ENCODE results near the gene KIF5C. TPM values are rescaled to one million over a fixed set of nuclear protein-coding genes. Genes with fewer than 3 reads are reported as not detected.

The KIF5C gene
- total and polyA plus RNA-seq, 2 experiments from 2014 or later: 45.0 to 49.1 TPM

DNA sequence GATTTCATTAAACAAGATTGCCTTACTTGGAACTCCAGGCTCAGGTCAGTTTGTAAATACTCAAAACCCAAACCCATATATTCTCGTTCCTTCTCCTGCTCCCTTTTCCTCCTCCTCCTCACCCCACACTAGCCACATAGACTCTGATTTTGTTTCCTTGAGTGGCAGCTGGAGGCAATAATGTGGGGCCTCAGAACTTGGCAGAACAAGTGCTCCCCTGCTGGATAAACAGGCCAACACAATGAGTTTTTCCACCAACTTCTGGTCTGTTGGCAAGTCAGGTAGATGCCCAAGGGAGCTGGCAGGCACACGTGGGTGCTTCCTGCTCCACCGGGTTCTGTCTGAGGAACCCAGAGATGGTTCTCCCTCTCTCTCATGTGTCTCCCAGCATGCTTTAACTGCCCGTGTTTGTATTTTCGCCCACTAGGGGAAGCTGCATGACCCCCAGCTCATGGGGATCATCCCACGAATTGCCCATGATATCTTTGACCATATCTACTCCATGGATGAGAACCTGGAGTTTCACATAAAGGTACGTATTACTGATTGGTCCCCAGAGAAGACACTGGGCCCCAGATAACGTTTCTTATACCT, 61.9 kb downstream of the KIF5C start:
- Mint-ChIP-seq H3K36me3 (ENCODE audit: low read depth) (no peaks in the 10 kb centered on the region), H3K27ac (no peak overlapping the region), H3K9me3 (no peaks in the 10 kb centered on the region), H3K27me3 (ENCODE audit: insufficient read depth, low read depth, poor library complexity) (peaks cover 5% of the 10 kb centered on the region), H3K4me3 (no peak overlapping the region), H3K4me1 (0 out of 3 replicates have a peak, but pooled peaks cover 2% of the 10 kb centered on the region)
- Histone ChIP-seq H3K27me3 (ENCODE audit: insufficient read depth) (no peaks in the 10 kb centered on the region), H3F3A (replicated peaks; ENCODE audit: low read depth) (peaks cover 7% of the 10 kb centered on the region; the same call in 1 of the 2 replicates), H3K27ac (ENCODE audit: low read depth) (no peak overlapping the region), H3K9me2 (ENCODE audit: insufficient read depth) (no peaks in the 10 kb centered on the region), H4K20me1 (replicated peaks; ENCODE audit: insufficient read depth) (no peaks in the 10 kb centered on the region; the same call in 1 of the 2 replicates), H3K79me2 (replicated peaks; ENCODE audit: insufficient read depth) (no peaks in the 10 kb centered on the region), H3K36me3 (ENCODE audit: insufficient read depth) (no peaks in the 10 kb centered on the region), H3K4me2 (no peak overlapping the region), H3K4me1 (ENCODE audit: insufficient read depth) (peaks cover 5% of the 10 kb centered on the region; the same call in 1 of the 2 replicates), H2AFZ (no peak overlapping the region), H3K4me3 (no peak overlapping the region)
- peak; percentile 35; the same call in 2 of the 3 replicates for ATAC-seq
- no peak for TF ChIP-seq ZNF114 (CRISPR knock-in tag; IDR thresholded peaks at IDR 0.05)
- TF ChIP-seq, protein P1, sequence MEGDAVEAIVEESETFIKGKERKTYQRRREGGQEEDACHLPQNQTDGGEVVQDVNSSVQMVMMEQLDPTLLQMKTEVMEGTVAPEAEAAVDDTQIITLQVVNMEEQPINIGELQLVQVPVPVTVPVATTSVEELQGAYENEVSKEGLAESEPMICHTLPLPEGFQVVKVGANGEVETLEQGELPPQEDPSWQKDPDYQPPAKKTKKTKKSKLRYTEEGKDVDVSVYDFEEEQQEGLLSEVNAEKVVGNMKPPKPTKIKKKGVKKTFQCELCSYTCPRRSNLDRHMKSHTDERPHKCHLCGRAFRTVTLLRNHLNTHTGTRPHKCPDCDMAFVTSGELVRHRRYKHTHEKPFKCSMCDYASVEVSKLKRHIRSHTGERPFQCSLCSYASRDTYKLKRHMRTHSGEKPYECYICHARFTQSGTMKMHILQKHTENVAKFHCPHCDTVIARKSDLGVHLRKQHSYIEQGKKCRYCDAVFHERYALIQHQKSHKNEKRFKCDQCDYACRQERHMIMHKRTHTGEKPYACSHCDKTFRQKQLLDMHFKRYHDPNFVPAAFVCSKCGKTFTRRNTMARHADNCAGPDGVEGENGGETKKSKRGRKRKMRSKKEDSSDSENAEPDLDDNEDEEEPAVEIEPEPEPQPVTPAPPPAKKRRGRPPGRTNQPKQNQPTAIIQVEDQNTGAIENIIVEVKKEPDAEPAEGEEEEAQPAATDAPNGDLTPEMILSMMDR (conservative IDR thresholded peaks at IDR 0.05; ENCODE audit: low read depth in 2 of 2): peak; percentile 20 to 26; a peak in 3 of 4 replicates
- DNase-seq (ENCODE audit: low spot score): no peak

DNA sequence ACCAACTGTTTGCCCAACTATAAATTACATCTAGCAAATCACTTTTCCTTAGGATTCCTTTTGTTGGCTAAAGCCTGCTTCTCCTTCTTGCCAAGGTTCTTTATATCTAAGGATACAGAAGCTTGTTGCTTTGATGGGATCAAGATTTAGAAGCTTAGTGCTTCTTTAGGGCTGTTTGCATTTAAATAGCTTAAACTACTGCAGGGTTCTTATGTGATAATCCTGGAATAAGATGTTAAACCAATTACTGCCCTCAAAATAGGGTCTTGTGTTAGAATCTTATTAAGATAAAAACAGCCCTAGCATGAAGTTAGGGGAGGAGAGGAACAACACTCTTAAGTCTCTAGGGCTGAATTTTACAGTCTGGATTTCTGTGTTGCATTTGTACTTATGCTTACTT, 64.2 kb downstream of the KIF5C start:
- H3K79me2 ChIP-seq (replicated peaks; ENCODE audit: insufficient read depth): no peaks in the 10 kb centered on the region
- H3K4me2 ChIP-seq: no peak overlapping the region
- no peaks in the 10 kb centered on the region for H3K9me3 Mint-ChIP-seq
- no peaks in the 10 kb centered on the region for H3K9me2 ChIP-seq (ENCODE audit: insufficient read depth)
- no peak overlapping the region for H3K4me3 Mint-ChIP-seq
- H3K27me3 ChIP-seq (ENCODE audit: insufficient read depth): no peaks in the 10 kb centered on the region
- peaks cover 12% of the 10 kb centered on the region for H3K36me3 Mint-ChIP-seq (ENCODE audit: low read depth)
- ATAC-seq (no peak), DNase-seq (ENCODE audit: low spot score) (no peak)
- H3K4me3 ChIP-seq: no peak overlapping the region
- peaks cover 5% of the 10 kb centered on the region for H3K27me3 Mint-ChIP-seq (ENCODE audit: insufficient read depth, low read depth, poor library complexity)
- no peak overlapping the region for H3K27ac Mint-ChIP-seq
- H3K4me1 ChIP-seq (ENCODE audit: insufficient read depth): peaks cover 5% of the 10 kb centered on the region; the same call in 1 of the 2 replicates
- 0 out of 2 replicates have a peak, but pooled peaks cover 4% of the 10 kb centered on the region for H3K36me3 ChIP-seq (ENCODE audit: insufficient read depth)
- 0 out of 3 replicates have a peak, but pooled peaks cover 2% of the 10 kb centered on the region for H3K4me1 Mint-ChIP-seq
- H2AFZ ChIP-seq: no peak overlapping the region
- no peak overlapping the region for H3K27ac ChIP-seq (ENCODE audit: low read depth)
- no peaks in the 10 kb centered on the region; the same call in 1 of the 2 replicates for H4K20me1 ChIP-seq (replicated peaks; ENCODE audit: insufficient read depth)
- H3F3A ChIP-seq (replicated peaks; ENCODE audit: low read depth): no peaks in the 10 kb centered on the region
- TF ChIP-seq NANOG (IDR thresholded peaks at IDR 0.05; ENCODE audit: borderline replicate concordance) (no peak), JUNB (IDR thresholded peaks at IDR 0.05; ENCODE audit: unreplicated experiment) (no peak), EZH2phosphoT487 (IDR thresholded peaks at IDR 0.05; ENCODE audit: unreplicated experiment) (no peak), EZH2 (IDR thresholded peaks at IDR 0.05; ENCODE audit: low read depth, unreplicated experiment) (no peak), ZNF331 (CRISPR knock-in tag; IDR thresholded peaks at IDR 0.05; ENCODE audit: low read depth) (no peak), POLR2AphosphoS5 (IDR thresholded peaks at IDR 0.05; ENCODE audit: low read depth) (no peak), ZNF114 (CRISPR knock-in tag; IDR thresholded peaks at IDR 0.05) (no peak)
- TF ChIP-seq, protein P2, sequence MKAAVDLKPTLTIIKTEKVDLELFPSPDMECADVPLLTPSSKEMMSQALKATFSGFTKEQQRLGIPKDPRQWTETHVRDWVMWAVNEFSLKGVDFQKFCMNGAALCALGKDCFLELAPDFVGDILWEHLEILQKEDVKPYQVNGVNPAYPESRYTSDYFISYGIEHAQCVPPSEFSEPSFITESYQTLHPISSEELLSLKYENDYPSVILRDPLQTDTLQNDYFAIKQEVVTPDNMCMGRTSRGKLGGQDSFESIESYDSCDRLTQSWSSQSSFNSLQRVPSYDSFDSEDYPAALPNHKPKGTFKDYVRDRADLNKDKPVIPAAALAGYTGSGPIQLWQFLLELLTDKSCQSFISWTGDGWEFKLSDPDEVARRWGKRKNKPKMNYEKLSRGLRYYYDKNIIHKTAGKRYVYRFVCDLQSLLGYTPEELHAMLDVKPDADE (IDR thresholded peaks at IDR 0.05): no peak
- TF ChIP-seq, protein P3, sequence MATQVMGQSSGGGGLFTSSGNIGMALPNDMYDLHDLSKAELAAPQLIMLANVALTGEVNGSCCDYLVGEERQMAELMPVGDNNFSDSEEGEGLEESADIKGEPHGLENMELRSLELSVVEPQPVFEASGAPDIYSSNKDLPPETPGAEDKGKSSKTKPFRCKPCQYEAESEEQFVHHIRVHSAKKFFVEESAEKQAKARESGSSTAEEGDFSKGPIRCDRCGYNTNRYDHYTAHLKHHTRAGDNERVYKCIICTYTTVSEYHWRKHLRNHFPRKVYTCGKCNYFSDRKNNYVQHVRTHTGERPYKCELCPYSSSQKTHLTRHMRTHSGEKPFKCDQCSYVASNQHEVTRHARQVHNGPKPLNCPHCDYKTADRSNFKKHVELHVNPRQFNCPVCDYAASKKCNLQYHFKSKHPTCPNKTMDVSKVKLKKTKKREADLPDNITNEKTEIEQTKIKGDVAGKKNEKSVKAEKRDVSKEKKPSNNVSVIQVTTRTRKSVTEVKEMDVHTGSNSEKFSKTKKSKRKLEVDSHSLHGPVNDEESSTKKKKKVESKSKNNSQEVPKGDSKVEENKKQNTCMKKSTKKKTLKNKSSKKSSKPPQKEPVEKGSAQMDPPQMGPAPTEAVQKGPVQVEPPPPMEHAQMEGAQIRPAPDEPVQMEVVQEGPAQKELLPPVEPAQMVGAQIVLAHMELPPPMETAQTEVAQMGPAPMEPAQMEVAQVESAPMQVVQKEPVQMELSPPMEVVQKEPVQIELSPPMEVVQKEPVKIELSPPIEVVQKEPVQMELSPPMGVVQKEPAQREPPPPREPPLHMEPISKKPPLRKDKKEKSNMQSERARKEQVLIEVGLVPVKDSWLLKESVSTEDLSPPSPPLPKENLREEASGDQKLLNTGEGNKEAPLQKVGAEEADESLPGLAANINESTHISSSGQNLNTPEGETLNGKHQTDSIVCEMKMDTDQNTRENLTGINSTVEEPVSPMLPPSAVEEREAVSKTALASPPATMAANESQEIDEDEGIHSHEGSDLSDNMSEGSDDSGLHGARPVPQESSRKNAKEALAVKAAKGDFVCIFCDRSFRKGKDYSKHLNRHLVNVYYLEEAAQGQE (IDR thresholded peaks at IDR 0.05; ENCODE audit: unreplicated experiment): no peak

All from GM23338 (cell line).